ENCODE measurements around the gene C2orf42. TPM values are rescaled to one million over a fixed set of nuclear protein-coding genes. Genes with fewer than 3 reads are reported as not detected.
"Not testable (repeated sequence)": the region's sequence is repeated elsewhere in the genome, so short reads cannot be mapped to it uniquely, and the experiment has no call there.

The C2orf42 gene
- polyA plus RNA-seq, 1 donor = 16.7 TPM

GRCh38 chr2:70173520-70173919 is 17.3 kb downstream of the C2orf42 start:
- DNase-seq = no peak

- DNase-seq = not testable (repeated sequence)
Observed at GRCh38 chr2:70169654-70170245, 21.1 kb downstream of the C2orf42 start.

- no peak for DNase-seq
Observed at GRCh38 chr2:70161069-70161534, 29.7 kb downstream of the C2orf42 start.

- no peak for DNase-seq
Observed at GRCh38 chr2:70160545-70160944, 30.3 kb downstream of the C2orf42 start.

GRCh38 chr2:70149130-70149686 is 41.6 kb downstream of the C2orf42 start:
- DNase-seq = not testable (repeated sequence)

- DNase-seq = not testable (repeated sequence)
Observed at GRCh38 chr2:70148211-70148760, 42.5 kb downstream of the C2orf42 start.

GRCh38 chr2:70145851-70146739 is 44.7 kb downstream of the C2orf42 start:
- no peak for DNase-seq

- no peak for DNase-seq
Observed at GRCh38 chr2:70145144-70145490, 45.7 kb downstream of the C2orf42 start.

GRCh38 chr2:70144443-70145143 is 46.2 kb downstream of the C2orf42 start:
- no peak for DNase-seq

- DNase-seq = peak; percentile 74
Observed at GRCh38 chr2:70143314-70144150, 47.3 kb downstream of the C2orf42 start.

- peak; percentile 99 for DNase-seq
Observed at GRCh38 chr2:70142590-70143313, 48.1 kb downstream of the C2orf42 start.

GRCh38 chr2:70141902-70142589 is 48.8 kb downstream of the C2orf42 start:
- no peak for DNase-seq

GRCh38 chr2:70141212-70141901 is 49.5 kb downstream of the C2orf42 start:
- DNase-seq = peak; percentile 84

- DNase-seq = no peak
Observed at GRCh38 chr2:70140791-70141211, 50.0 kb downstream of the C2orf42 start.

GRCh38 chr2:70134323-70134983 is 56.4 kb downstream of the C2orf42 start:
- DNase-seq = not testable (repeated sequence)

GRCh38 chr2:70133491-70134322 is 57.1 kb downstream of the C2orf42 start:
- DNase-seq = no peak

- DNase-seq = no peak
Observed at GRCh38 chr2:70133127-70133452, 57.7 kb downstream of the C2orf42 start.

Measured in left kidney (tissue), 2 donors.